Measurements from ENCODE around the gene MTERF4.

MTERF4 gene

DNA sequence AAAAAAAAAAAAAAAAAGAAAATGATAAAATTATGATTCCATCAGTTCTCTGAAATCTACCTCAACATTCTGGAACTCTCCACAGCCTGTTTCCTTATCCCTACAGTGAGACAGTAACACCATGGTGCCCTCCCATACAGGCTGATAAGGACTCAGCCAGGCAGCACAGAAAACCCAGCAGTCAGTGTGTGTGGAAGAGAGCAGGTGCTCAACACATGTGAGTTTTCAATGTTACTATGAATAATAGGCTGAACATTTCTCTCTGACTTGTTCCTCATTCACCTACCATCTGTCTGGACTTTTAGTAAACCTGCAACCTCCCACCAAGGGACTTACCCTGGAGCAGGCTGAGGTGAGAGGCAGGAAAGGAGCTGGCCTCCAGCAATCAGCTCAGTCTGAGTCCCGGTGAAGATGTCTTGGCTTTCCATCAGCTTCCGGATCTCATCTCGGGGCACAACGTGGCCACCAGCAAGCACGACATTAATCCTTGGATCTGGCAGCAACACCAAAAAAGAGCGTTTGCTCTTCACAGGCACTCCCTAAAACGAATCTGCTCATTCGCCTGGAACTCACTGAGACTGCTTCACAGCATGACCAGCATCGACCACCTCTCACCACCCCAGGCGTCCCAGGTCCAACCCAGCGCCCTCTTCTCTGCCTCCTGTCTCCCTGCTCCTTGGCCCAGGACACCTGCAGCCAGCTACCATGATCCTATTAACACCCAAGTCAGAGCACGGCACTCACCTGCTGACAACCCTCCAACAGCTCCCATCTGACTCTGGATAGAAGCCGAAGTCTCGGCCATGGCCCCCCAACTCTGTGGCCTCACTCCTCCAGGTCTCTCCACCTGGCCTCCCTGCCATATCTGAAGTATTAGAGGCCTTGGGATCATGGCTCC lies 30.7 kb upstream of the MTERF4 start:
- DNase-seq = no peak

DNA sequence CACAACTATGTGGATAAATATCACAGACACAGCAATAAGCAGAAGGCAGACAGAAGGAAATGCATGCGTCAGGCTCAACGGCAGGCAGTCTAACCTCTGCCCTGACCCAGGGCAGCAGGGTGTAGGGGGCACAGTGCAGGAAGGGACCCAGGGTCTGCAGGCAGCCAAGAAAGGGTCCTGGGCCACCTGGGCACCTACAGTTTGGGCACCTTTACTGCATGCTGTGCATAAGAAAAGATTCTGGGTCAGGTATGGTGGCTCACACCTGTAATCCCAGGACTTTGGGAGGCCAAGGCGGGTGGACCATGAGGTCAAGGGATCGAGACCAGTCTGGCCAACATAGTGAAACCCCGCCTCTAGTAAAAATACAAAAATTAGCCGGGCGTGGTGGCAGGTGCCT lies 29.4 kb upstream of the MTERF4 start:
- no peak for DNase-seq

DNA sequence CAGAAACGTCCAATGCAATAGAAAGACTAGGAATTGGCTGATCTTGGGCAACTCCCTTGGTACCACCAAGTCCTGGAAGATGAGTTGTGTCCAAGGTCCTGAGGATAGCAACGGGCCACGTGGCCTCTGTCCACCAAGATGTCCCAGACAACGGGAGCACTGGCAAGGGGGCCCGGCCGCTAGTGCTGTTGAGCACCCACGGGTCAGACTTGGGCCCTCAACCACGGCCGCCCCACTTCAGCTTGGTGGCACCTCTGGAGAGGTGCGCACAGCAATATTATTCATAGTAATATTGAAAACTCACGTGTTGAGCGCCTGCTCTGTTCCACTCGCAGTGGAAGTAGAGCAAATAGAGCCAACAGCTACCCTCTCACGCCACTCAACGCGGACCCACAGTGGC lies 28.2 kb upstream of the MTERF4 start:
- no peak for DNase-seq

DNA sequence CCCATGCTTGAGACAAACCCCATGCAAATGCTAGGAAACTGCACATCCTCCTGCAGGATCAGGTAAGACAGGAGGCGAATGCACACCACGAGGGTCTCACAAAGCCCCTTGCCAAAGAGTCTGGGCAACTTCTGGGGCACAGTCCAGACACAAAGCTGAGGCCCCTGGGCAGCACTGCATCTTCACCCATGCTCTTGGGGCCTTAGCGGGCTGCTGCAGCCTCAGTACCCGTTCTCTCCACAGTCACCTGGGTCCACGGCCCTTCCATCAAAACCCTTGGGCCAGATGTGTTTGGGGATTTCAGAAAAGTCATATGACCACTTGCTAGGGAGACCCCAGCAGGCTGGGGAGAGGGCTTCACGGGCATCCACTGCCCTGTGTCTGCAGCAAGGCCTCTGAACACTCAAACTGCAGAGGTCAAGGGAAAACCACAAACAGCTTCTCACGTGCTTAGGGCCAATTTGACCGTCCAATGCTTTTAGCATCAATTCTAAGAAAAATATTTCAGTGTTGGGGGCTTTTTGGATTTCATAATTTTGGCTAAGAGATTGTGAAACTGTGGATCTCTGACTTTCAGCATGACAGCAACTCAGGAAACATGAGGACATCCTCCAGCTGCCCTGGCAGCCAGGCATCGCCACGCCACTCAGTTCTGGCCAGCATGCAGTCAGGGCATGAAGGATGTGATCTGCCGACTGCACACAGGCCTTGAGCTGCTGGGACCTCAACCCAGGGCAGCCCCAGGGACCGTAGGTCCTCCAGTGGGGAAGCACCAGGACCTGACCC lies 27.2 kb upstream of the MTERF4 start:
- DNase-seq = no peak

DNA sequence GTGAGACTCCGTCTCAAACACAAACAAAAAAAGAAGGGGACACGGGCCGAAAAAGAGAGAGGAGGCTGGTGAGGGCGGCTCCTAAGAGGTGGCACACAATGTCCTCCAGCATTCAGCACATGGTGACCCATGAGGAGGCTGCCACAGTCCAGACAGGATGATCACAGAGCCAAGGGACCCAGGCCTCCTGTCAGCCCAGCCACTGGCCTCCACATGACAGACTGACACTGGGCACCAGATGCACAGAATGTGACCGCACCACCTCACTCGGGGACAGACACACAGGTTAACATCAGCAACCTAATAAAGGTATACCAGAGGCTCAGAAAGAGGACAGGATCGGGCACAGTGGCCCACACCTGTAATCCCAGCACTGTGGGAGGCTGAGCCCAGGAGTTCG lies 26.2 kb upstream of the MTERF4 start:
- DNase-seq = no peak

DNA sequence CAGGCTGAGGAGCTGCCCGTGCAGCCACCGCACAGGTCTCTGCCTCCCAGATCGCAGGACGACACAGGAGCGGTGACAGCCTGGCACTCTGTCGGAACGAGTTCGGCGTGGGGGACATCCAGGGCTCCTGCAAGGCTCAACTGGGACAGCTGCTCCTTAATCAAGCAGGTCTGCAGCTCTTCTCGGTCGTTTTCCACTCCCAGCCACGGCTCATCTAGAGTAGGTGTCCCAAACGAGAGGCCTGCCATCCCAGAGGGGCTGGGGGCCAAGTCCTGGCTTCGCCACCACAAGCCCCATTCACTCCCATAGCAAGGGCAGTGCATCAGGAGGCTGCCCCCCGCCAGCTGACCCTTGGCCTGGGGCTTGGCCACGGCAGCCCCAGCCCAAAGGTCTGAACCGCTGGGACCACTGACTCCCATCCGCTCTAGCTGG lies 24.7 kb upstream of the MTERF4 start:
- DNase-seq = no peak

DNA sequence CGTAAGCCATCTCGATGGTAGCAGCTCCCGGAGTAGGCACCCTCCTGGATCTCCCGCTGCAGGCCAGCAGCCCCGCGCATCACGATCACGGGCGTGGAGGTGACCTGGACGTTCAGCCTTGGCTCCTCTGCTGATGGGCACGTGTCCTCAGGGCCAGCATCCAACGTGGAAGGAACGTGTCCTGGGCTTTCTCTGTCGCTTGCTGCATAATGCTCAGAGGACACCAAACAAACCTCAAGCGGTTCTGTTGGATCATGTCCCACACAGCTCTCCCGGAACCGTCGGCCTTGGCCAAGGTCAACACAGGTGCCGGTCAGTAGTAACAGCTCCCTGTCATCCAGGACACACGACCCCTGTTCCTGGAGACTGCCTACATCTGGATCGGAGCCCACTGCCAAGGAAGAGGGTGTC lies 24.1 kb upstream of the MTERF4 start:
- no peak for DNase-seq

DNA sequence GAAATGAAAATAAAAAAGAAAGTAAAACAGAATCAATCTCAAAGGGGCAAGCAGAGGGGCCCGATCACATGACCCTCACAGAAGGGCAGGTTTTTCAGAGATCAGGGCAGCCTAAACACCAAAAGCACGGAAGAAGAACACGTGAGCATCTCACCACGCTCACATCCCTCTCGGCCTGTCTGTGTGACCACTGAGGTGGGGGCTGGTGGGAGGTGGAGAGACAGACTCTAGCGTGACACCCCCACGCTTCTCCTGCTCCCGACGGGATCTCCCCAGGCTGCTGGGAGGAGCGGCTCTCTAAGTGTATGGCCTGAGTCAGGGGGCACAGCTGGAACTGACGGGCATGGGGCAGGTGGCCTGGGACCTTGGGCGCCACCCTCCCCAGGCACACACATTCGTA lies 23.5 kb upstream of the MTERF4 start:
- DNase-seq = no peak

DNA sequence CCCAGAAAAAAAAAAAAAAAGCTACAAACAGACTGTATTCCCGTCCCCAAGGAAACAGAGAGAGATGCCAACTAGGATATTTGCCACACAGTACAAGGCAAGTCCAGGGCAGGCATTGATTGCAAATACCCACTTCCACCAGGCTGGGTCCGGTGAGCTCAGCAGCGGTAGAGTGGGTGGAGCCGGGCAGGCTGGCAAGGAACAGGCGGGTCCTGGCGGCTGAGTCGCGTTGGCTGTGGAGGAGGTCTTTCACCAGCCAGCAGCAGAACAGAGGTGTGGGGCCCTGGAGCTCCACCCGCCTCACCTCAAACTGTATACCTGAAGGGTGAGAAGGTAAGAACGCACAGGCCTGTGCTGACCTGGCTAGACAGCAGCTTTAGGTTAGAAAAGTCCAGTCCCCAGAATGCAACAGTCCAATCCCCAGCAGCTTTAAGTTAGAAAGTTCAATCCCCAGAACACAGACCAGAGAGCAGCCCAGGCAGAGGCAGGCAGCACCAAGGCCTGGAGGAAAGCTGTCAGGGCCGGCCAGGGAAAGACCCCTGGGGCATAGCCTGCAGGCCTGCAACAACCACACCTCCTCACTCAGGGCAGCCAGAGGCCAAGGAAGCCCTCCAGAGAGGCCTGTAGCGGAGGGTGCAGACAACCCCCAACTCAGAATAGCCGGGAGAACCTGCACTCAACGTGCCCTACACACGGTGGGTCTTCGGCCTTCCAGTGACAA lies 21.9 kb upstream of the MTERF4 start:
- DNase-seq = peak; percentile 65

DNA sequence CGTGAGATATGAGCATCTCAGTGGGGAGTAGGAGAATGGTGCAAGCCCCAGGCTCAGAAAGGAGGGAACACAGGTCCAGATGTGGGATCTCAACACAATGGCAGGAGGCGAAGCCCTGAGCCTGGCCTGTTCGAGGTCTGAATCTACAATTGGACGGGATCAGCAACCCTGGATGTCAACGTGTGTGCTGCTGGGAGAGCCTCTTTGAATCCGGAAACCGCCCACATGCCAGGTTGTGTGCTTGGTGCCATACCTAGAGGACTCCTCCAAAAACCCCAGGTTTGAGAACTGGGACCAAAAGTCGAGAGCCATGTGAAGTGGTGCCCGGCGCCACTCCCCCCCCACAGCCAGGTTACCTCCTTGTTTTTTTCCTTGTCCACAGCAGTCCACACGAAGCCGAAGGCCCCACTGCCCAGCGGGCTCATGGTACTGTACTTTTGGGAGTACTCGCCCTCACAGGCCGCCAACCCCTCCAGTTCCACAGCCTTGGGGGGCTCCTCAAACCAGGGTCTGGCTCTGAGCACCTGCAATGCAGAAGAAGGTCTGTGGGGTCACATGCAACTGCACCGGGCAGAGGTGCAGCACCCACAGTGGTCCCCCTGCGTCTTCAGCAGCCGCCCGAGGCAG lies 20.4 kb upstream of the MTERF4 start:
- no peak for DNase-seq

DNA sequence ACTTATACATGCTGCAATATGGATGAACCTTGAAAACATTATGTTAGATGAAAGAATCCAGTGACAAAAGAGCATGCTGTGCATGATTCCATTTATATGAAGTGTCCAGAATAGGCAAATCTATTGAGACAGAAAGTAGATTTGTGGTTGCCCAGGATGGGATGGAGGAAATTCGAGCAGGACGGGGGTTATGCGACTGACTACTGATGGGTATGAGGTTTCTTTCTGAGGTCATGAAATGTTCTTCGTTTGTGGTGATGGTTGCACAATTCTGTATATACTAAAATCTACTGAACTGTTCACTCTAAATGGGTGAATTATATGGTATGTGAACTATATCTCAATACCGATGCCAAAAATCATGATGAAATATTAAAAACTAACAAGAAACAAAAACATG lies 18.9 kb upstream of the MTERF4 start:
- no peak for DNase-seq

DNA sequence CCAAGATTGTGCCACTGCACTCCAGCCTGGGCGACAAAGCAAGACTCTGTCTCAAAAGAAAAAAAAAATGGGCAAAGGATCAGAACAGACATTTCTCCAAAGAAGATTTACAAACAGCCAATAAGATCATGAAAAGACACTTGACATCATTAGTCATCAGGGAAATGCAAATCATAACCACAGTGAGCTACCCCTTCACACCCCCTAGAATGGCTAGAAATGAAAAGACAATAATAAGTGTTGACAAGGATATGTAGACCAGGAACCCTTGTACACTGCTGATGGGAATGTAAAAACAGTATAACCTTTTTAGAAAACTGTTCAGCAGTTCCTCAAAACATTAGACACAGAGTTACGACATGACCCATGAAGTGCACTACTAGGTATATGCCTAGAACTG lies 18.4 kb upstream of the MTERF4 start:
- no peak for DNase-seq

DNA sequence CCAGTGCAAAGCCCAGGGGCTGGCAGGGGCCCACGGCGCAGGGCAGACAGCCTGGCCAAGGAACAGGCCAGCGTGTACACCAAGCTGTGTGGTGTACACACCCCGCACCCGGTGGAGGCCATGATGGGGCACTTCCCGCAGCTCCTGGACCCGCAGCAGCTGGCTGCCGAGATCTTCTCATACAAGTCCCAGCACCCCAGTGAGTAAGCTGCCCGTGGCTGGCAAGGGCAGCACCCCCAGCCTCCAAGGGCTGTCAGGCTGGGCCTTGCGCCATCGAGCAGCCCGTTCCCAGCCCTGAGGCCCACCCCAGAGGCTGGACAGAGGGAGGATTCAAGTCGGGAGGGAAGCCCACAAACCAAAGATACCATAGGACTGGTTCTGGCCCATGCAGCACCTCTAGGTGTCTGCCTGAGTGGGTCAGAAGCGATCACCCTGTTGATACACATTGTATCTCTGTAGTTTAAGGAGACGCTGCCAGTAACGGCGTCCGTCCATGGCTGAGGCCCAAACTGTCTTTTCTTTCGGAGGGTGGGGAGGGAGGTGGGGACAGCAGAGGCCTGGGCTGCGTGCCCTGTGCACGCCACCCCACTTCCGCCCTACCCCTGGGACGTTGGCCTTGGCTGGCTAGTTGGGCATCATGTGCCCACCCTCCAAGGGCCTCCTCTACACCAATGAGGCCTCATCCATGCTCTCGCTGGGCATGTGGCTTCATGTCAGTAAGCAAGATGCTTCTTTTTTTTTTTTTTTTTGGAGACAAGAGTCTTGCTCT lies 16.8 kb upstream of the MTERF4 start:
- DNase-seq = no peak

DNA sequence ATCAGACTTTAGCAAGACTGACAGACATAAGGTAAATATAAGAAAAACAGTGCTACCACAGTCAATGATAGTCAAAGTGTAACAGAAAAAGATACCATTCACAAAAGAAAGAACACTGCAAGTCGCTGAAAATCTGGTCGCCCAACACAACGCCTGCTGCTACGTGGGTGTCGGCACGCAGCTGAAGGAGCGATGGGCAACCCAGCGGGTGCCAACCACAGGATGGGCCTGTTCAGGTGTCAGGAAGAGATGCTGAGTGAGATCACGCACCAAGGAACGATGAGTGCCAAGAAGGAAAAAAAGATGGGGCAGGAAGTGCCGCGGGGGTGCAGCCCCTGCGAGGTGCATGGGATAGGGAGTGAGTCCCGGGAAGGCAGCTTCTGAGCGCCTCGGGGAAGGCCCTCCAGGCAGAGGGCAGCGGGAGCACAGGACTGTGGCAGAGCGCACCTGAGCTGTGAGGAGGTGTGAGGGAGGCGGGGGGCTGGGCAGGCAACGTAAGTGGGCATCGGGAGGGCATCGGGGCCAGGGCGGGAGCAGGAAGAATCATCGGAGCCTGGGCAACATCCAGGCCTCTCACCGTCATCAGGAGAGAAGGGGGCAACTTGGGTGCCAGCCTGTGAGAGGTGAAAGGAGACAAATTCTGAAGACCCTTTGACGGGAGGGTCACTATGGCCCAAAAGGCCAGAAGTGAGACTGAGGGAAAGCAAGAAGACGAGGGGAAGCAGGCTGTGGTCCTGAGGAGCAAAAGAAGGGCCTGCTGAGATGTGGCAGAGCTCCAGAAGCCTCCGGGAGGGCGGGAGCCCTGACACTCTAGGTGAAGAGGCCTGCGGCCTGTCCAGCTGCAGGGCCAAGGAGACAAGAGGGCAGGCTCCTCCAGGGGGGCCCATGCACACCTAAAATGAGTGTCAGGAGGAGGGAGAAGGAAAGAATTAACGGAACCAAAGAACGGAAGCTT lies 14.8 kb upstream of the MTERF4 start:
- DNase-seq = no peak

DNA sequence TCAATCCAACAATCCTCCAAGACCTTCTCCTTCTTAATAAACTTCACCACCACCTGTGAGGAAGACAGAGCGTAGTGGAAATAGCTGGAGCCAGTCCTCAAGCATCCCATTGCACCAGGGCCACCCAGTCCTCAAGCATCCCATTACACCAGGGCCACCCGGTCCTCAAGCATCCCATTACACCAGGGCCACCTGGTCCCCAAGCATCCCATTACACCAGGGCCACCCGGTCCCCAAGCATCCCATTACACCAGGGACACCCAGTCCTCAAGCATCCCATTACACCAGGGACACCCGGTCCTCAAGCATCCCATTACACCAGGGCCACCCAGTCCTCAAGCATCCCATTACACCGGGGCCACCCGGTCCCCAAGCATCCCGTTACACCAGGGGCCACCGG lies 13.3 kb upstream of the MTERF4 start:
- no peak for DNase-seq

DNA sequence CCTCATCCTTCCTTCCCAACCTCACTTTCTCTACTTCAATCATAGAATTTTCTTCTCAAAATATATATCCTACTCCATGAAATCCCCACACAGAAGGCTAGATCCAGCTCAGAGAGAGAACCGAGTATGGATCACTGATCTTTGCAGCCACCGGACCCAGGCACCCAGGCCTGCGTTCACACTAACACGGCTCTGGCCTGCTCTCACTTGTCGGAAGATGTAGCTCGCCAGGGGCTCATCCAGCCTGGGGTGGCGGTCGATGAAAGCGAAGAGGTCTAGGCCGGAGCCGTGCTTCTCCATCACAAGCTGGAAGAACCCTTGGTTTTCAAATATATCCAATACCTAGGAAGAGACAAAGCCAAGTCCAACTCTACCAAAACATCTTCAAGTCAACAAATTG lies 12.7 kb upstream of the MTERF4 start:
- no peak for DNase-seq

DNA sequence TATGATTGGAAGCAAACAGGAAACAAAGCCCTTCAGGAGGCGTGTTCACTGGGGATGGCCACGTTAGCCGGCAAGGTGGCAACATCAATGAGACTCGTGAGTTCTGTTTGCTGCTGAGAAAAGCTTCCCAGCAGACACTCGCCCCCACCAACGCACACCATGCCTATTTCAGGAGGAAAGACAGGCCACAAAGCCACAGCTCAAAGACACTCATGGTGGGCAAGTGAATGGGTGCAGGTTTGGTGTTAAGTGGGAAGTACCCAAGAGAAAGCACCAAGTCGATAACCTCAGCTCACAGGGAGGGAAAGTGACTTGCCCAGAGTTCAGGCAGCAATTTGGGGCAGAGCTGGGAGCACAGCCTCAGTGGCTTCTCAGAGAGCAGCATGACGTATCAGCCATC lies 10.5 kb upstream of the MTERF4 start:
- DNase-seq = peak; percentile 53

DNA sequence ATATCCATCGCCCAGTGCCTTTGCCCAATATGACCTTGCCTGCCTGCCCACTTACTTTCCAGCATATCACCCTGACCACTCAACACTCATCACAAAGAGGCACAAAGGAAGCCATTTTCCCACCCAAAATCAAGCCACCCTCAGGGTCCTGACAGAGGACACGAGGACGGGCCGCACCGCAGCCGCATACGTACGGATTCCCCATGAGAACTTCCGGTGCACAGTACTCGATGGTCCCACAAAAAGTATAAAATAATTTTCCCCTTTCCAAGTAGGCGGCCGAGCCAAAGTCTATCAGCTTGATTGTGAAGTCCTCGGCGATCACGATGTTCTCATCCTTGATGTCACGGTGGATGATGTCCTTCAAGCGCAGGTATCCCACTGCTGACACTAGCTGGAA lies 10.0 kb upstream of the MTERF4 start:
- DNase-seq = no peak

DNA sequence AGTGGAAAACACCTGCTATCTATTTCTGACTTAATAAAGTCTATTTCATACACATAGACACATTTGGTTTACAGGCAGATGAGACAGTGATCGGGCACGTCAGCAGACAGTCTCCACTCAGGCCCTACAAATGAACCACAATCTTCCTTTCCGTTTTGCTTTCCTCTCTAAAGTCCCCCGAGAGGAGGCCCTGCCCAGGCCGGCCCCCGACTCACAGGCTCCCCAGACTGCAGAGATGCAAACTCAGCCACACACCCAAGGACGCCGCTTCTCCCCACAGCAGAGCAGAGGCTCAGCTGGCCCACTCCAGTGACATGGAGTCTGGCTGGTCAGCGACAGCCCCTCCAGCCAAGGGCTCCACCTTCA lies 9.3 kb upstream of the MTERF4 start:
- DNase-seq = peak; percentile 53

DNA sequence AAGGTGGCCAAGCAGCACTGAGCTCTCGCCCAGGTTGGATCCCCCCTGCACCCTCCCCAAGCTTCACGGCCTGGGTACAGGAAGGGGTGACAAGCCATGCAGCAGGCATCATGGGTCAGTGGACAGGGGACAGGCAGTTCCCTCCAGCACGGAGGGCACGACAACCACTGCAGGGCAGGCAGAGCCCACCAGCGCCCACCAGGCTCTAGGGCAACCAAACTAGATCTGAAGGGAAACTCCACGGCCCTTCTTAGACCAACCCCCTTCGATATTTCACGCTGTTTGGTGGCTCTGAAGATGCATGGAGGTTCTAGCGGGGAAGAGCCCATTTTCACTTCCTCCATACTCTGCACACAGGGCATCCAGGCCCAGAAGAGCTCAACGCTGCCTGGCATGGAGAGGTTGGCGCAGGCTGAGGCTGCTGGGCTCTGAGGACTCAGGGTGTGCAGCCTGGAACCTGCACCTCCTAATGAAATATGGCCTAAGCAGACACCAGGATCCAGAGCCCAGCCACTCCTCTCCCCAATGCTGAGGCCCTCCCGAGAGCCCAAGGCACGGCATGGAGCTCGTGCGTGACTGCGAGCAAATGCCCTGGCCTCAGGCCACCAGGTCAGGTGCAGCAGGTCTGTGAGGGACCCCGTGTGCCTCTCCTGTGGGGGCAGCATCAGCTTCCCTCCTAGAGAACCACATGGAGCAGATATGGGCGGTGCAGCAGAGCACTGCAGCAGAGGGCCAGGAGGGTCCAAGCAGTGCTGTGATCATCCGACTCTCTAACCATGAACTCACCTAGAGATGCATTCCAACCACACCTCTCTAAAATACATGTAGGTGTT lies 8.7 kb upstream of the MTERF4 start:
- peak; percentile 23 for DNase-seq

Data from CD4-positive, alpha-beta T cell treated with Interleukin-17A for 4 hours (primary cell).